NCI-H1092 (cell line): ENCODE measurements around the gene LMX1B.

Source experiments
- DNase-seq: peaks from one replicate; lab custom pipeline; 2025; lab: John Stamatoyannopoulos, UW

LMX1B gene

GRCh38 chr9:126604059-126605055 lies 9.4 kb upstream of the LMX1B start:
- no peak for DNase-seq

GRCh38 chr9:126605792-126606482 lies 7.8 kb upstream of the LMX1B start:
- no peak for DNase-seq

- no peak for DNase-seq
Measured at GRCh38 chr9:126606483-126606870, 7.3 kb upstream of the LMX1B start.

GRCh38 chr9:126607086-126607485 lies 6.6 kb upstream of the LMX1B start:
- DNase-seq, result no peak

GRCh38 chr9:126607731-126608130 lies 6.0 kb upstream of the LMX1B start:
- no peak for DNase-seq

- no peak for DNase-seq
Measured at GRCh38 chr9:126608551-126608950, 5.2 kb upstream of the LMX1B start.

- no peak for DNase-seq
Measured at GRCh38 chr9:126609191-126609590, 4.5 kb upstream of the LMX1B start.

GRCh38 chr9:126609711-126610388 lies 3.9 kb upstream of the LMX1B start:
- no peak for DNase-seq

GRCh38 chr9:126611193-126611591 lies 2.5 kb upstream of the LMX1B start:
- DNase-seq, result no peak

- DNase-seq, result peak; percentile 19
Measured at GRCh38 chr9:126611592-126612325, 2.0 kb upstream of the LMX1B start.

GRCh38 chr9:126612326-126612812 lies 1.4 kb upstream of the LMX1B start:
- DNase-seq, result no peak

GRCh38 chr9:126612813-126613641 lies 701 bp upstream of the LMX1B start:
- DNase-seq, result no peak

- DNase-seq, result no peak
Measured at GRCh38 chr9:126614088-126614454, 343 bp downstream of the LMX1B start.

GRCh38 chr9:126614455-126615244 lies 922 bp downstream of the LMX1B start:
- no peak for DNase-seq

- DNase-seq, result peak; percentile 36
Measured at GRCh38 chr9:126615245-126615790, 1.6 kb downstream of the LMX1B start.

- no peak for DNase-seq
Measured at GRCh38 chr9:126615791-126616447, 2.2 kb downstream of the LMX1B start.

- DNase-seq, result no peak
Measured at GRCh38 chr9:126616521-126616976, 2.8 kb downstream of the LMX1B start.

- no peak for DNase-seq
Measured at GRCh38 chr9:126617003-126617822, 3.5 kb downstream of the LMX1B start.
